OCI-M2 (cell line): Measurements from ENCODE around the gene GULP1.

ENCODE experiments used
- DNase-seq: peaks from one replicate; lab custom pipeline; 2025; ENCODE audit not compliant: unreplicated experiment; lab: John Stamatoyannopoulos, UW

GULP1 gene

DNA sequence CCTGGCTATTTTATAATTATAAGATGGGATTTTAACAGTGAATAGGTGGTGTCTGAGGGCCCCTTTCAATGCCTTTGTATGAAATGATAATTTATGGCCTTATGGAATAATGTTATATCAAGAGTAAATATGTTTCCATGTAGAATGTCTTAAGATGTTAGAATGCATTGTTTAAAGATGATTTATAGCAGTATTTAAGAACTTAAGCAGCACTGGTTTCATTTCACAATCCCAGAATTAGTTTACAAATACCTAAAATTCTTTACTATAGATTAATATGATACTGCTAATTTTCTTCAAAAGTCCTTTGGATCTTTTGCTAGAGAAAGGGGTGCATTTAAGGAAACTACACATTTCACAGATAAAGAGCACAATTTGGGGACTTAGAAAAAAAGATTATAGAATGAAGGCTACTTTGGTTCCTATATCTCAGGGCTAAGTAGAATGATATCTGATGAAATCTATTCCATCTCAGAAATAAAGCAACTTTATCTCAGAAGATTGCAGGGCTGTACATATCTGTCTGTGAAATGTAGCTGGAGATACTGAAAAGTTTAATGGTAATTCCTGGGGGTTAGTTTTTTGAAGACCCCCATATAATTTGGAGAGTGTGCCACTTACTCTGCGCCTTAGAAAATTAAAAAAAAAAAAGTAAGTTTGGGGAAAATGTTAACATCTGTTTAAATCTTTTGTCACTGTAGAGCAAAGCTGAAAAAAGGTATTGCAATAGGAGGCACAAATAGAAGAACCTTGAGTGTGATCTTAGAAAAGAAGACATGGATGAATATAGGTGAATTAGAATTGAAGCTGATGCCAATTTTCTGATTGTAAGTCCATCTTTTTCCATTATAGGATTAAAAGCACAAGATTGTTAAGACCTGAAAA is 123.4 kb downstream of the GULP1 start:
- no peak for DNase-seq

DNA sequence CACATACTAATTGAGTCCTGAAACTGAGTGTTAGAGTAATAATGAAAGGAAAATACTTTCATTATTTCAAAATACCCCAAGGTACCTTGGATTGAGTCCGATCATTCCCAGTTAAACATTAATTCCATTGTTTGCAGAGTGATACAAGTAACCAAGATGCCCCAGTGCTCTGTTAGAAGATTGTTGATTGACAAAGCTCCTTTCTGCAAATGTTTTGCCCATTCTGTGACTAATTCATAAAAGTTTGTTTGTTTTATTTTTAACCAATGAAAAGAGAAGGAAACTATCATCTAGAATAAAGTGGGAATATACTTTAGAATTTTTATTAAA is 124.0 kb downstream of the GULP1 start:
- no peak for DNase-seq

DNA sequence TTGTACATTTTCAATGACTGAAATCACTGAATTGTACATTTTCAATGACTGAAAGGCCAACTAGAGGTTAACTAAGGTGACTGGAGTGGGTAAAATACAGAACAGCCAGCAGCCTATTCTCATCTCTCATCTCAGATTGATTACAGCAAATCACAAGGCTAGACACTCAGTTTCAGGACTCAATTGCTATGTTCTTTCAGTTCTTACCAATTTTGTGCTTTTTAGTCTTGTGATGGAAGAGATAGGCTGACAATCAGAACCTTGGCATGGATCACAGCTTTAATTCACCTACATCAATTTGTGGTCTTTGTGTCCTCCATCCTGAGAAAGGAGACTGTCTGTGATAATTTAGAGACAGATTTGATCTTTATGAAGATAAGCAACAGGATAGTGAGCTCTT is 124.7 kb downstream of the GULP1 start:
- DNase-seq = no peak

DNA sequence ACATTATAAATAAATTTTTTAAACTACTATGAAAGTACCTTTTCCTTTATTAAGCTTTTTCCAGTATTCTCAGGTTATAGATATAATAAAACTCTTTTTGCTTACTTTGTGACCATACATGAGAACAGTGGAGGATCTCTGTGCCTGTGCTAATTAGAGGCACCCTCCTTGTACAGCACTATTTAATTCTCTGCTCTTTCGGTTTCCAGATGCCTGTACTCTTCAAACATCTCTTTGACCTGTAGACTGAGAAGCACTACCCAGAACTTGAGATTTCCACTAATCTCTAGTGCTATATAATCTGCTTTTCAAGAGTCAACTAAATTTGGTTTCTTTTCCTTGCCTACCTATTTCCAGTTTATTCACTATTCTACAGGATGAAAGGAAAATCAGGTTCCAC is 131.1 kb downstream of the GULP1 start:
- no peak for DNase-seq

DNA sequence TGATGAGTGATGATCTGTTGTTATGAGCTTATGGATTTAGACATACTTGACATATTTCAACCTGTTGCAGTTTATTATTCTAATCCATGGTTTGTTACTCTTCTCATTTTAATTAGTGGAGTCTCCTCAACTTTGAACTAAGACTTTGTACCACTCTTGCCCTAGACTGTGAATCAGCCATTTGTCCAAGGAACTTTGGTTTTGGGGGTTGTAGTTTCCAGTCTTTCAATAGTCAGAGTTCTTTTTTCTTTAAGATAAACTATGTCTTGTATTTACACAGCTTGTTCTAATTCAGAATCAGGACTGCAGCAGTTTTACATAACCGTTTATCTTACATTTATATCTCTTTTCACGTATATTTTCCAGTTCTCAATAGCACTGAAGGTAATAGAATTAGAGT is 133.6 kb downstream of the GULP1 start:
- DNase-seq = no peak

DNA sequence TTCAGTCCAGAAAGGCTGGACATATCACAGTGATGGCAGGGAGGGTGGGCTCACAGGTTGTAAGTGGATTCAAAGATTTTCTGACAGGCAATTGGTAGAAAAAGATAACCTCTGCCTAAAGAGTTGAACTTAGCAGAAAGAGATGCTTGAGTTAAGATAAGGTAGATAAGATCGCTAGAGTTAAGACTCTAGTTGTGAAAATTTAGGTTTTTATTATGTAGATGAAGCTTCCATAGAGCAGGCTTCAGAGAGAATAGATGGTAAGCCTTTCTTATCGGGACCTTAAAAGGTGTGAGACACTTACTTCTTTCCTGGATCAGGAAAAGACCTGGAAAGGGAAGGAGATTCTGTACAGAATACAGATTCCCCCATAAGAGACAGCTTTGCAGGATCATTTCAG is 134.4 kb downstream of the GULP1 start:
- no peak for DNase-seq

DNA sequence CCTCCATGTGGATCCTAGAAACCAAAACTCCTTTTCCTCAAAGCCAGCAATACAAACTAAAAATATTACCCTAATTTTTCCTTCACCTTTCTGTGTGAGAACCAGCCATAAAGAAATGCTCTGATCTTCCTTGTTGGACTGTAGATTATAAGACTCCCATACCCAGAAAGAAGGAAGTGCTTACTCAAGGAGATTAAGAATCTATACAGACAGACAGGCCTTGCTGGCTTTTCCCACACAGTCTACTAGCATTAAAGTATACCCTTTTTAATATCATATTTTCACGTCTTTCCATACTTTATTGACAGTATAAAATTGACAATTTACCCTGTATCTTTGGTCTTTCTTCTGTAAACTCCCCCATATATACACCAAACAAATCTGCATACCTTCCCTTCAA is 139.0 kb downstream of the GULP1 start:
- DNase-seq = no peak

DNA sequence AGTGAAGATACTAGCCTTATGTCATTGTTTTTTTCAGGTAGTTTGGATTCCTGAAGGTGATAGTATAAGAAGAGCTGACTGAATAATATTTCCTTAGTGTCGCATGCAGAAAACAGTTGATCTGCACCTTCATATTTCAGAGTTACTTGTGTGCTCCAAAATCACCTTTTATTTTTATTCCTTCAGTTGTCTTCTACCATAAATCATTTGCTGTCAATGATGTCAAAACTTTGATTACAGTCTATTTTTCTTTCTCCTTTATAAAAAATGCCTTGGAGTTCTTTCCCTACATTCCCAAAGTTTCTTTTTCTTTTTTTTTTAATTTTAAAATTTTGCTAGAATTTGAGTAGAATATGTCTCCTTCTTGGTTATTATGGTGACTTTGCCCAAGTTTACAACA is 142.3 kb downstream of the GULP1 start:
- no peak for DNase-seq

DNA sequence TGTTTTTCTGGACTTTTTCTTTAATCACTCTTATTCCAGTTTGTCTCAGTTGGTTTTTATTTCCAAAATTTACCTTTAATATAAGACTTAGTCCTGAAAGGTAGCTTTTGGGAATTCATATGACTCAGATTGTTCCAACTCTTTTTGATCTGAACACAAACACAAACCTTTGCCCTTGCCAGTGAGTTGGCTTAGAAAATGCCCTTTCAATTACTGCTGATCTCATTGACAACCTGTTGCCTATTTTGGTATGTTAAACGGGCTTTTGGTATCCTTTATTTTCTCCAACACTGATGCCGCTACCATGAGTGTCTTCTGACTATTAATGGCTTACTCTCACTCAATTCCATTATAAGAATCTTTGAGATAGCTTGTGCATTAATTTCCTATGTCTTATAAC is 143.4 kb downstream of the GULP1 start:
- no peak for DNase-seq

DNA sequence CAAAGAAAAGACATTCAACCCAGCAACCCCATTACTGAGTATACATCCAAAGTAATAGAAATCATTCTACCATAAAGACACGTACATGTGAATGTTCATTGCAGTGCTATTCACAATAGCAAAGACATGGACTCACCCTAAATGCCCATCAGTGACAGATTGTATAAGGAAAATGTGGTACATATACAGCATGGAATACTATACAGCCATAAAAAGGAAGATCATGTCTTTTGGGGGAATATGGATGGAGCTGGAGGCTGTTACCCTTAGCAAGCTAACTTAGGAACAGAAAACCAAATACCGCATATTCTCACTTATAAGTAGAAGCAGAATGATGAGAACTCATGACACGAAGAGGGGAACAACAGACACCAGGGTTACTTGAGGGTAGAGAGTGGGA is 145.9 kb downstream of the GULP1 start:
- DNase-seq = no peak

DNA sequence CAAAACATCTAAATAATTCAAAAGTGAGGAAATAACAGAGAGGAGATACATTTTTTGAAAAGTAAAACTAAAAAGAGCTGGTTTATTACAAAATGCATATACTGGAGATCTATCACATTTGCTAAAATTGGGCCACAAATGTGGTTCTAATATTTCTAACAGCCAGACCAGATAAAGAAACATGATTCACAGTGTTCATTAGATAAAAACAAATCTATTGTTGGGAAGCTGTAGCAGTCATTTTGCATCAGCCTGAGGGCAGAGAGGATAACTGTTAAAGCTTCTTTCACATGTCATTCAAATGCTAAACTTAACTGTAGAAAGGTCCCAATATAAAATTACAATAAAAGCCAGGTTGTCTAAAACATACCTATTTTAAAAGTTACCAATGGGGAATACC is 148.3 kb downstream of the GULP1 start:
- DNase-seq = no peak

DNA sequence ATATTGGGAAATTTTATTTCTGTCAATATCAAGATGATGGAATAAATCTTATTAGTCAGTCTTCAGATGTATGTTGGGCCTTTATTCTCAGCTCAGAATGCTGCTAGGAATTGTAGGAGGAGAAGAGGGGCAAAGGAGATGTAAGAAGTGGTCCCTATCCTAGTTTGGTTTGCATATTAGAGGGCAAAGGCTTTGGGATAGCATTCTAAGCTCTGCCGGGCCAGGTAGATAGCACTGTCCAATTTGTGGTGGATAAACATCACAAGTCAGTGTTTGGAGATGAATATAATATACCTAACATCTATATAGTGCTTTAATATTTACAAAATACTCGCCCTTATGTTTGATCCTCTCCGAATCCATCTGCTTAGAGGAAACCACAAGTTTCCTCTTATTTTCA is 149.2 kb downstream of the GULP1 start:
- DNase-seq = no peak

DNA sequence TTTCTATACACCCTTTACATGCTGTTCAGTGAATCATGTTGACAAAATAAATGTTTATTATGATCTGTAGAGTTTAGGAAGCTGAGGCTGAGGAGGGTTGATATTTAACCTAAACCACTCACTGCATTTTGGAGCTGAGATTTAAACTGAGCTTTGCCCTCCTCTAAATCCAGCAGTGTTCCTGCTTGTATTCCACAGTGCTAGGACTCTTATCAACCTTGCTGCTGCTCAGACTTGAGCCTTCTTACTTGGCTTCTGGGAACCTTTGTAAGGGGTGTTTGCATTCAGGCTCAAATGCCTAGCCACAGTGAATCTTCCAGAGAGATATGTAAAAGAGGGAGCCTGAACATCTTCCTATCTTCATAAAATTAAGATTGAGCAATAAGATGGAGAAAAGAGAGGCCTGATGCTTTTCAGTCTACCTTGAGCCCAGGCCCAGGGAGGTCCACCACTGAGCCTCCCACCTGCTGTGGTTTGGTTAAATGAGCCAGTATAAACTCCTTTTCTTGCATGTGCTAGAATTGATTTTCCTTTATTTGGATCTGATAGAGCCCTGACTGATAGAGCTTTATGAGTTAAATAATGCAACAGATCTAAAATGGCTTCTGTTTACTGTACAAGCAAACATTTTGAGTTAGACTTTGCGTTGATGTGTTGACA is 149.7 kb downstream of the GULP1 start:
- DNase-seq = no peak

DNA sequence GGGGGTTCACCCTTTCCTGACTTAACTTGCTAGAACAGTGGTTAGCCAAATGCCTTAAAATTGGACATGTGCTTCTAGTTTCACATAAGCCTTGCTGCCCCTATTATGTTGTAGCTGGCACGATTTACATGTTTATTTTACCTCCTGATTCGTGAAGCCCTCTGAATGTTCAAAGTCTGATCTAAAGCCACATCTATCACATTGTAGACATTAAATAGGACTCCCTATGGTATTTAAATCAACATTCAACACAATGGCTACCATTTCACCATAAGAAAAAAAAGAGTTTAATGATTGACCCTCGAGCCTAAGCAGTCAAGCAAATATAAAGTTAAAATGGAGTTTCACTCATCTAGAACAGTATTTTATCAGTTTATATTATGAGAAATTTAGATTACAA is 151.5 kb downstream of the GULP1 start:
- no peak for DNase-seq

DNA sequence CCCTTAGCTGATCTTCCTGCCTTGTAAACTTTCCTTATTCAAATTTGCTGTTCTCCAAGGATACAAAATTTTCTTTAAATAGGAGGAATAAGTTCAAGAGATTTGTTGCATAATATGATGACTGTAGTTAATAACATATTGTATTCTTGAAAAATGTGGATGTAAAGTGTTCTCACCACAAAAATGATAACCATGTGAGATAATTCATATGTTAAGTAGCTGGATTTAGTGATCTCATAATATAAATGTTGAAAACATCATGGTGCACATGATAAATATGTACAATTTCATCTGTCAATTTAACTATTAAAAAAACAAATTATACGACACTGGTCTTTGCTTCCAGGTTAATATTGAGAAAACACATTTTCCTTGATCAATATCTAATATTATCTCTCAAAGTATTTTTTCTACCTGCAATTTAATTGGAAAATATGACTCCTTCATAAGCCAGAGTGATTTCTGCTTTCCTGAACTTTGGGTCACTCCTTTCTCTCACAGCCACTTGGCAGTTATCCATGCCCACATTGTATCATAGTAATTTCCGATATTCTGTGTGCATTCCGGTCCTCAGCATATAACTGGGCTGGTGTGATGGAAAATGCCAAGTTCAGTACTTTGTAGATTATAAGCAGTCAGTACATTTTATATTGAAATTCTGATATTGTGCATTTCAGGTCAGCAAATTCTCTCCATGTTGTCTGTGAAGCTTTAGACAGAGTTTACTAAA is 152.6 kb downstream of the GULP1 start:
- DNase-seq = no peak

DNA sequence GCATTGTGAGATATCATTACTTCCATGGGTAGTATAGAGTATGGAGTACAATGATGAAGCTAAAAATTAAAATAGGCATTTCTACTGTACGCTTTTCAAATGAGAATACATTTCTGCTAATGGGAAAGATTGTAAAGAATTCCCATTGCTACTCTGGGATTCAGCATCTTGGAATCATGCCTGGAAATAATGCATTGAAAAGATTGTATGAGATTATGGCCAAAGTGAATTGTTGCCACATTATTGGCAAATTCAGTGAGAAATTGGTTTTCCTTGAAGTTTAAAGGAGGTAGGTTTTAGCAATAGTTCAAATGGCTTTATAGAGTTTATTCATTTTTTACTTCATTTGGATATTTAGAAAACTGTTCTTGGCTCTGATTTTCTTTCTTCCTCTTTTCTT is 157.9 kb downstream of the GULP1 start:
- DNase-seq = no peak

DNA sequence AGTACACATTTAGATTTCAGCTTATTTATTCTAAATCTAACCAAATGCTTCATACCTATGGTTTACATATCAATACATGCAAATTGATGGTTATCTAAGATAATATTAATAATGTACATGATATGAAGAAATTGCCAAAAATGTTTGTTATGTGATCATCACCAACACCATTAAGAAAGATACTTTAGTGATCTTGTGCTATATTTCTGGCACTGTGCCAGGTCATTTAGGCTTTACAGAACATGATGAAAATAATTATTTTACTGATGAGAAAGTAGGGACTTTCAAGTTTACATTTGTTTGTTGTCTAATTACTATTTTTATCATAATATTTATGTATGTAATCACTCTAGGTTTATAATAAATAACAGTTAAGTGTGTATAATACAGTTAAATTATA is 158.3 kb downstream of the GULP1 start:
- DNase-seq = no peak

DNA sequence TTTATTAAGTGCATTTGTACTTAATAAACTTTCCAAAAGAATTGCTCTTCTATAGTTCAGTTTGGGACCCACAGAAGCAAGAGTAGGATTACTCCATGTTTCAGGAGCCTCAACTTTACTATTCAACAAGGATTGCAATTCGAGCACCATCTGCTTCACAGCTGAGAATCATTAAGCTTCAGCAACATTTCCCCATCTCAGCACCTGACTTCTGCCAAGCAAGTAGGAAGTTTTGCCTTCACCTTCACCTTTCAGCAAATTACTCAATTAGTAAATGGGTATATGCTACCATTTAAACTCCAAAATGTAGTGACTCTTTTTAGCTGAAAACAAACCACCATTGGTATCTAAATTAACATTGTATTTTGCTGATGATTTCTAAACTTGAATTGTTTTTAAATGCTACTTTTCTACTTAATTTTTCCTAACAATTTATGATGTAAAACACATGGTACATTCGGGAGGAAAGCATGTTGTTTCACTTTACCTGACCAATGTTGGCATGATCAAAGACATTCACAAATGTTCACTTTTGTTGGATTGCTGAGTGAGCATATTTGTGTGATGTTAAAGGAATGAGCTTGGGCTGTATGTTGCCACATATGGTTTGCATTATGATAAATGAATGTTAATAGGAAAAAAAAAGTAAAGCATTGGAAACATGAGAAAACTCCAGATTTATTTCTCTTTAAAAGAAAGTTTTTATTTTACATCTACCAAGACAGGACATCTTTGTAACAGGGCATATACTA is 159.2 kb downstream of the GULP1 start:
- no peak for DNase-seq

DNA sequence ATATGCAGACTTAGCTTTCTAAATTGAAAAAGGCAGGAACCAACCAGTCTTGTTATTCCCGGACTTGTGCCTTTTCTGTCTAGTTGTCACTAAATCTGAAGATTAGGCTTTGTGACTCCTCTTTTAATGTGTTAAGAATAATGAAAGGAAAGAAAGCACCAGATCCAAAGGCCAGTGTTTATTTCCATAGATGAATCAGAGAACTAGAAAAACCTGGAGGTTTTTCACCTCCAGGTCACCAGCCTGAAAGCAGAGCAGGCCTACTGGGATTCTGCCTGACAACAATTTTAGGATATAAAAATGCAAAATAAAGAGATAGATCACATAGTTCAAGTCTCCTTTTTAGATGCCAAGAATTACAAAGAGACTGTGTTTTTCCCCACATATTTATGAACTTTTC is 160.4 kb downstream of the GULP1 start:
- DNase-seq = no peak

DNA sequence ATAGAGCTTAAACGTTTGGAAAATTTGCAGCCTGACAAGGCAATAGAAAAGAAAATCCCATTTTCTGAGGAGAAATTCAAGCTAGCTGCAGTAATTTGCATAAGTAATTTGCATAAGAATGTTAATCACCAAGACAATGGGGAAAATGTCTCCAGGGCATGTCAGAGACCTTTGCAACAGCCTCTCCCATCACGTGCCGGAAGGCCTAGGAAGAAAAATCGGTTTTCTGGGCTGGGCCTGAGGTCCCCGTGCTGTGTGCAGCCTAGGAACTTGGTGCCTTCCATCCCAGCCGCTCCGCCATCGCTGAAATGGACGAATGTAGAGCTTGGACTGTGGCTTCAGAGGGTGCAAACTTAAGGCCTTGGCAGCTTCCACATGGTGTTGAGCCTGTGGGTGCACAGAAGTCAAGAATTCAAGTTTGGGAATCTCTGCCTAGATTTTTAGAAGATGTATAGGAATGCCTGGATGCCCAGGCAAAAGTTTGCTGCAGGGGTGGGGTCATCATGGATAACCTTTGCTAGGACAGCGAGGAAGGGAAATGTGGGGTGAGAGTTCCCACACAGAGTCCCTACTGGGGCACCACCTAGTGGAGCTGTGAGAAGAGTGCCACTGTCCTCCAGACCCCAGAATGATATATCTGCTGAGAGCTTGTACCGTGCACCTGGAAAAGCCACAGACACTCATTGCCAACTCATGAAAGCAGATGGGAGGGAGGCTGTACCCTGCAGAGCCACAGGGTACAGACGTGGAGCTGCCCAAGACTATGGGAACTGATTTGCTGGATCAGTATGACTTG is 164.6 kb downstream of the GULP1 start:
- no peak for DNase-seq

DNA sequence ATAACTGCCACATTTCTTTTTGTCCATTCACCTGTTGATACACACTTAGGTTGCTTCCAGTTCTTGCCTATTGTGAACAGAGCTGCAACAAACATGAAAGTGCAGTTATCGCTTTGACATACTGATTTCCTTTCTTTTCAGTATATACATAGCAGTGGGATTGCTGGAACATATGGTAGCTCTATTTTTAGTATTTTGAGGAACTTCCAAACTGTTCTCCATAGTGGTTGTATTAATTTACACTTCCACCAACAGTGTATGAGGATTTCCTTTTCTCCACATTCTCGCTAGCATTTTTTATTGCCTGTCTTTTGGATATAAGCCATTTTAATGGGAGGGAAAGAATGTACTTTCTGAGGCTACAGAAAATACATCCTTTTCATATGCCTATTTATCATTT is 167.4 kb downstream of the GULP1 start:
- DNase-seq = no peak
